Activated naive CD8-positive, alpha-beta T cell treated with anti-CD3 and anti-CD28 coated beads, Interleukin-2, amount 50 U/mL, for 24 hours (primary cell): ENCODE measurements around the gene NT5C1A.

Experiments
- ATAC-seq: fragments of 150-1000 bp; cut with Tn5 transposase; one replicate; pipeline ENCODE4 v1.10.0; 2021
- DNase-seq: peaks from one replicate; pipeline ENCODE4 v3.0.0; 2021
- H3K27ac Mint-ChIP-seq: one replicate; pipeline ENCODE4 v1.8.0; 2021; ENCODE audit warnings: mild to moderate bottlenecking, mixed read lengths
- H3K27me3 Mint-ChIP-seq: one replicate; pipeline ENCODE4 v1.8.0; 2021; ENCODE audit warnings: mixed read lengths
- H3K36me3 Mint-ChIP-seq: one replicate; pipeline ENCODE4 v1.8.0; 2021; ENCODE audit warnings: low read depth, mixed read lengths
- H3K4me1 Mint-ChIP-seq: one replicate; pipeline ENCODE4 v1.8.0; 2021; ENCODE audit warnings: mixed read lengths
- H3K4me3 Mint-ChIP-seq: one replicate; pipeline ENCODE4 v1.8.0; 2021; ENCODE audit warnings: mild to moderate bottlenecking, moderate library complexity, mixed read lengths
- H3K9me3 Mint-ChIP-seq: one replicate; pipeline ENCODE4 v1.8.0; 2021; ENCODE audit warnings: mixed read lengths

NT5C1A gene

DNA sequence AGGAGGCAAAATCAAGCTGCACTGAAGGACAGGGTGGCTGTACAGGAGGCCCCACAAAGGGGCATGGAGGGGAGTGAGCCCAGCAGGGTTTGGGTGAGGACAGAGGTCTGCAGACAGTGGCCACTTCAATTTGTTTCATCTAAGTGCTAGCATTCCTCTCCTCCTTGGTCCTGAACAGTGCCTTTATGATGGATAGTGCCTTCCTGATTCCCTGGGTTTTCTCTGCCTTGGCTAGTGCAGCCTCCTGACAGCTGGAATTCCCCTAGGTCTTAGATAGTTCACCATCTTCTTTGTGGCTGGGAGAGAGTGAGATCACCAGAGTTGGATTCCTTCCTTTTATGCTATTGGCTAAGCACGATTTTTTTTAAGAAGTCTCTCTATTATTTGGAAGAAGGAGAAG is 23.1 kb upstream of the NT5C1A start:
- peaks cover 37% of the 10 kb centered on the region for H3K4me1 Mint-ChIP-seq
- H3K36me3 Mint-ChIP-seq, result no peaks in the 10 kb centered on the region
- H3K27me3 Mint-ChIP-seq, result peaks cover 31% of the 10 kb centered on the region
- no peak overlapping the region for H3K4me3 Mint-ChIP-seq
- H3K9me3 Mint-ChIP-seq, result no peaks in the 10 kb centered on the region
- DNase-seq, result no peak
- ATAC-seq, result no peak
- H3K27ac Mint-ChIP-seq, result no peak overlapping the region

DNA sequence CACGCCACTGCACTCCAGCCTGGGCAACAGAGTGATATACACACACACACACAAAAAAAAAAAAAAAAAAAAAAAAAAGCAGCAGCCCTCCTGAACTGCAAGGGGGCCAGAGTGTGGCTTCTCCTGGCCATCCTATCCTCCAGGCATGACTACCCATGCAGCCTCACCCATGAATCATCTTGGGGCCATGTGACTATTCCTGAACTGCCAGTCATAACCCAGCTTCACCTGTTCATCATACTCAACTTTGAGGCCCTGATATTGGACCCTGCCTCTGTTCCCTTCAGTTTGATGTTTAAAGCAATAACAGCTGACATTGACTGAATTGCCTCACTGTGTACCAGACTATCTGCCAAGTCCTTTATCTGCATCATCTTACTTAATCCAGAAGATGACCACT is 22.1 kb upstream of the NT5C1A start:
- no peaks in the 10 kb centered on the region for H3K9me3 Mint-ChIP-seq
- DNase-seq (no peak), ATAC-seq (peak; percentile 35)
- no peaks in the 10 kb centered on the region for H3K36me3 Mint-ChIP-seq
- H3K27ac Mint-ChIP-seq, result no peak overlapping the region
- H3K4me3 Mint-ChIP-seq, result no peak overlapping the region
- H3K27me3 Mint-ChIP-seq, result peaks cover 35% of the 10 kb centered on the region
- peaks cover 44% of the 10 kb centered on the region for H3K4me1 Mint-ChIP-seq

DNA sequence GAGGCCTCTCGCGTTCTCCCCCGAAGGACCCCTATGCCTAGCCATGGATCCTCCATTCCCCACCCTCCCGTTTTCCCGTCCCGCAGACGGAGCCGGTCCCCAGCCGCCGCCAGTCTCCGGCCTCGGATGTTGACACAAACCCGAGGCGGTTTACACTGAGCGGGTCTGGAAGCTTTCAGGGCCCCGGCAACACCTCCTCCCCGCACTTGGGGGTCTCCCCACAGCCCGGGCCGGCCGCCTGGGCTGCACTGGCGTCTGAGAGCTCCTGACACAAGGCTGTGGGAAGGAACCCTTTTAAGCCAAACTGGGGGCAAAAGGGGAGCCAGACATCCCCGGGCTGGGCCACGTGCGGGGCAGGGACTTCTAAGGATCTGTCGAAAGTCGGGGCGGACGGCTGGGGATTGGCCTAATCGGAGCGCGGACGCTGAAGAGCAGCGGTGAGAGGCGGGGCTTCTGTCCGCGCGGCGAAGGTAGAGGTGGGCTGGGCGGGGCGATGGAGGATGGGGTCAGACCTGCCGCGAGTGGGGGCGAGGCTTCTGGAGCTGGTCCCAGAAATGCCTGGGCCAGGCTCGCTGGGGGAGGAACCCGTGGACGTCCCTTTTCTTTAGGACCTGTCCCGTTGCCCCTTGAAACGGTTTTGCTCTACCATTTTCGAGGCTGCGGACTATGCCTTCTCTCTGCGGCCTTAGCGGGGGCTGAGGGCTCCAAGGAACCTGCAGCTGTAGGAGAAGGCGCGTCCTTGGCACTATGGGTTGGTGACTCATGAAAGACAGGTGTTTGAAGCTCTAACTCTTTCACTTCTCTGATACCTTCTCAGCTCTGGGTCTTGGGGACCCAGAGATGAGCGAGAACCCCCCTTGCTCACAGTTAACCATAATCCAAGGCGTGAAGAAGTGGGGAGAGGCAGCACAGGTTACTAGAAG is 20.5 kb upstream of the NT5C1A start:
- Mint-ChIP-seq H3K27me3 (peaks cover 32% of the 10 kb centered on the region), H3K36me3 (no peaks in the 10 kb centered on the region), H3K4me3 (peak overlapping the region; percentile 11), H3K27ac (no peak overlapping the region), H3K4me1 (peaks cover 50% of the 10 kb centered on the region), H3K9me3 (no peaks in the 10 kb centered on the region)
- ATAC-seq (no peak), DNase-seq (no peak)

DNA sequence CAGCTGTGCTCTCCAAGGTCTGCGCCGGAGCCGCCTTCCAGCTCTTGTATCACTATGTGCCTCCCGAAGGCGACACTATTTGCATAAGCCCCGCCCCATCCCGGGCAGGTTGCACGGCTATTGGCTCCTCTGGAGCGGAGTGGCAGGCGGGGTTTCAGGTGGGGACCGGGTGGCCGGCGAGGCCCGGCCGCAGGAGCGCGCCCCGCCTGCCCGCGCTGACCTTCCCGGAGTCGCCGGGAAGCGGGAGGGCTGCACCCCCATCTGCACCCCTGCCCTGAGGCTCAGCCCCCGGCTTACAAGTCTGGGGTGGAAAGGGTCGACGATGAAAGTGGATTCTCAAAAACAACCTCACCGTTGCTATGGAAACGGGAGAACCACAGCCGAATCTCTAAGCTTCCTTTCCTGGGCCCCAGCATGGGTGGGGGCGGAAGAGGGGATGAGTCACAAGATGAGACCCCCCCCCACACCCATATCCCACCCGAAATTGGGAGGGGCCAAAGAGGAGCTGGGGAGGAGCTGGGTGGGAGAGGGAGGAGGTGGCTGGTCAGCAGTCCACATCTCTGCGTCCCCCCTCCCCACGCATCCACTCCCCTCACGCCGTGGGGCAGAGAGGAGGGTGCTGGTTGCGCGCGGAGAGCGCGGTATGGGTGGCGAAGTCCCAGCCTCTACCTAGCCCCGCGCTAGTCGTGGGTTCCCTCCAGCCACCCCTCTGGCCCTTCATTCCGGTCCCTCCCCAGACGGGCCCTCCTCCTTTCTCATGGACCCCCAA is 19.7 kb upstream of the NT5C1A start, which contains the start of gene HPCAL4:
TSS of gene HPCAL4 (minus strand) at position 51 of the 769 bp plus-strand sequence. CDS start 6,830 bp downstream, outside the sequence.
- Mint-ChIP-seq H3K4me3 (peak within 1 kb of the TSS; percentile 61), H3K27me3 (peaks cover 30% of the 10 kb centered on the region), H3K36me3 (no peaks in the 10 kb centered on the region), H3K4me1 (peaks cover 50% of the 10 kb centered on the region), H3K27ac (no peak within 1 kb of the TSS), H3K9me3 (no peaks in the 10 kb centered on the region)
- DNase-seq (peak; percentile 90), ATAC-seq (peak; percentile 95)

DNA sequence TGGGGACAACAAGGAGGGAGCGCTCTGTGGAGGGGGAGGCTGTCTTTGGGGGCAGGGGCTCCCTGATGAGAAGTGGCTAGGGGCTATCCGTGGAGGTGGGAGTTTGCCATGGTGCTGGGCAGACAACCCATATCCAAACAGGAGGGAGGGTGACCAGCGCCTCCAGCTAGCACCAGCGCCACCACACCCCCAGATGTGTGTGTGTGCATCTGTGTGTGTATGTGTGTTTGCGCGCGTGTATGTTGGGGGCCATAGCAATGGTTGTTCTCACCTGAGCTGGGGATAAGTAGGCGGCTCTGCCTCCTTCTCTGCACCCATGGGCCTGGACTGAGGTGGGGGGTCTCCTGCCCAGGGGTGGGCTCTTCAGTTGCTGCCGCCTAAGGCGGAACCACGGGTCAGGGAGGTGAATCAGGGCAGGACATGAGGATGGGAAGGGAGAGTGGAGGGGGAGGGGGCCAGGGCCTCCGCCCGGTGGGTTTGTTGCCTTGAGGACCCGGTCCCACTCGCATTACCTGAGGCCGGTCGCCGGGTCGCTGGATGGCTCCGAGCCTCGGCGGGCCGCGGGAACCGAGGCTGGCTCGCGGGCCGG is 19.0 kb upstream of the NT5C1A start:
- Mint-ChIP-seq H3K9me3 (no peaks in the 10 kb centered on the region), H3K4me1 (peaks cover 50% of the 10 kb centered on the region), H3K4me3 (peak overlapping the region; percentile 61), H3K27ac (no peak overlapping the region), H3K36me3 (no peaks in the 10 kb centered on the region), H3K27me3 (peaks cover 28% of the 10 kb centered on the region)
- ATAC-seq (peak; percentile 1), DNase-seq (no peak)

DNA sequence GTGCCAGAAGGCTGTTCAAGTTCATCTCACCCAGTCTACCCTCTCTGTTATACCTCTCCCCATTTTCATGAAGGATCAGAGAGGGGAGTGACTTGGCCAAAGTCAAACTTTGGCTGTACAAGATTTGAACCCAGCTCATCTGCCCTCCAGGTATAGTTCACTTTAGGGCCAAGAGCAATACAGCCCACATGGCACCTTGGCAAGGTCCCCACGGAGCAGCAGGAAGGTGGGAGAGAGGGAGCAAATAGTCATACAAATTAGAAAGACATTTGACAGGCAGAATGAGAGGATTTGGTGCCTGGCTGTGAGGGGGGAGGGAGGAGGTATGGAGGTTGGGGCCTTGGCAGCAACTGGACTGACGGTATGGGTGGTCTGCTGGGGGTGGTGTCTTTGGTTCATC is 18.3 kb upstream of the NT5C1A start:
- Mint-ChIP-seq H3K27me3 (peaks cover 24% of the 10 kb centered on the region), H3K4me1 (peaks cover 50% of the 10 kb centered on the region), H3K4me3 (peak overlapping the region; percentile 61), H3K27ac (no peak overlapping the region), H3K36me3 (no peaks in the 10 kb centered on the region), H3K9me3 (no peaks in the 10 kb centered on the region)
- DNase-seq, result no peak
- ATAC-seq, result no peak

DNA sequence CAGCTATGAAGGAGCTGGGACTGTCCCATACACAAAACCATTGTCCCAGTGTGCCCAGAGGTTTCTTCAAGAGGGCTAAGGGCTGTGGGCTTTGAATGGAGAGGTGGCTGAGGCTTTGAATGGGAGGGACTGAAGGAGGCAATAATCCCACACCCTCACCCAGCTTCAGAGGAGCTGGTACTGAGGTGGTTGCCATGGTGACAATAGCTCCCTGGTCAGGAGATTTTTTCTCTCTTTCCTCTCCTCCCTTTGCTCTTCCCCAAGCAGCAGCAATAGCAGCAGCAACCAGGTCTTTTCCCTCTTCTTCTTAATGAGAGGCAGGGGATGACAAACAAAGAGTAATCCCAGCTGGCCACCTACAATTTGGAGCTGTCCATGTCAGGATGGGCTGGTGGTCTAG is 17.7 kb upstream of the NT5C1A start:
- Mint-ChIP-seq H3K4me3 (no peak overlapping the region), H3K9me3 (no peaks in the 10 kb centered on the region), H3K36me3 (peaks cover 2% of the 10 kb centered on the region), H3K27ac (no peak overlapping the region), H3K4me1 (peaks cover 47% of the 10 kb centered on the region), H3K27me3 (peaks cover 26% of the 10 kb centered on the region)
- no peak for ATAC-seq
- DNase-seq, result no peak

DNA sequence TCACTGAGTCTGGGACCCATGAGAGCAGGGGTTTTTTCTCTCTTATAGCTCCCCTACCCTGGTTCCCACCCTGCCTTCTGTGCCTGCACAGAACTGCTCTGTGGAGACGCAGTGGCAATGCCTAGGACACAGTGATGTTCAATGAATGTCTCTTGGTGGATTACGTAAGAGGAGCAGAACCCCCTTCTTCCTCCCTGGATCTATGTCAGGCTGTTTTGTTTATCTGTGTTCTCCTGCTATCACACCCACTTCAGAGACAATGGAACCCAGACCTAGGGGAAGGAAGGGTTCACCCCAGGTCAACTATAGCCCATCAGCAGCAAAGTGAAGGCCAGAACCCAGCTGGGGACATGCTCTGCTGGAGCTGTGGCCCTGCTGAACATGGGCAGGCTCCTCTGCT is 17.3 kb upstream of the NT5C1A start:
- H3K4me1 Mint-ChIP-seq, result peaks cover 45% of the 10 kb centered on the region
- H3K27ac Mint-ChIP-seq, result no peak overlapping the region
- DNase-seq, result no peak
- H3K36me3 Mint-ChIP-seq, result peaks cover 2% of the 10 kb centered on the region
- no peak for ATAC-seq
- peaks cover 26% of the 10 kb centered on the region for H3K27me3 Mint-ChIP-seq
- no peaks in the 10 kb centered on the region for H3K9me3 Mint-ChIP-seq
- no peak overlapping the region for H3K4me3 Mint-ChIP-seq

DNA sequence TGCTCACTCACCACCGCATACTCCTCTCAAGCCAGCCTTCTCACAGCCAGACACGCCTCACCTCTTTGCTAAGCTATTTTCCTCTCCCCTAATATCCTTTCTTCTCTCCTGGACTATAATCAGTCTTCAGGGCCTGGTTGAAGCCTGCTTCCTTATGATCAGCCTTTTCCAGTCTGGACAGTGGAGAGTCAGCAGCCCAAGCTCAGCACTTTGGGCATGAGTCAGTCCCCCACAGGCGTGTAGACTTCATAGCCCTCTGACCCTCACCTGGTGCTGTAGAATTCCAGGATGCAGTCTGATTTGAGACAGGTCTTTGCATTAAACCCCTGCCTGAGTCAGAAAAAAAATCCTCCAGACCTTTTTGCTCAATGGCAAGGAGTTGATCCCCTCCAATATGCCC is 16.8 kb upstream of the NT5C1A start:
- peaks cover 2% of the 10 kb centered on the region for H3K36me3 Mint-ChIP-seq
- H3K27me3 Mint-ChIP-seq, result peaks cover 23% of the 10 kb centered on the region
- H3K4me3 Mint-ChIP-seq, result no peak overlapping the region
- H3K27ac Mint-ChIP-seq, result no peak overlapping the region
- DNase-seq (no peak), ATAC-seq (no peak)
- peaks cover 45% of the 10 kb centered on the region for H3K4me1 Mint-ChIP-seq
- no peaks in the 10 kb centered on the region for H3K9me3 Mint-ChIP-seq

DNA sequence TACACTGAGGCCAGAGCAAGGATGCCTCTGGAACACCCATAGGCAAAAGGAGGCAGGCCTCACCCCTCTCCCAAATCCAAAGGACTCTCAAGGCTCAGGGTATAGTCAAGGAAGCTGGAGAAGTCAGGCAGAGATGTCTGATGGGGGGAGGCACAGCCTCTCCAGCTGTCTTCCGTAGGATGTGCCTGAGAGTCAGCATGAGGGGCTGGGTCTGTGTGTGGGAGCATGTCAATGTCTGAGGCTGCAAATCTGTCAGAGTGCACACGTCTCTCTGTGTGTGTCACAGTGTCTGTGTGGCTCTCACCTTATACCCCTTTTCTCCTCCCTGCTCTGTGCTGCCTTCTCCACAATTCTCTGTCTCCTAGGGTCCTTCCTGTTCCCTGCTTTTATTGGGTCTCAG is 15.3 kb upstream of the NT5C1A start:
- no peak for DNase-seq
- peaks cover 28% of the 10 kb centered on the region for H3K27me3 Mint-ChIP-seq
- no peak for ATAC-seq
- peaks cover 4% of the 10 kb centered on the region for H3K36me3 Mint-ChIP-seq
- no peak overlapping the region for H3K27ac Mint-ChIP-seq
- no peaks in the 10 kb centered on the region for H3K9me3 Mint-ChIP-seq
- peaks cover 39% of the 10 kb centered on the region for H3K4me1 Mint-ChIP-seq
- no peak overlapping the region for H3K4me3 Mint-ChIP-seq

DNA sequence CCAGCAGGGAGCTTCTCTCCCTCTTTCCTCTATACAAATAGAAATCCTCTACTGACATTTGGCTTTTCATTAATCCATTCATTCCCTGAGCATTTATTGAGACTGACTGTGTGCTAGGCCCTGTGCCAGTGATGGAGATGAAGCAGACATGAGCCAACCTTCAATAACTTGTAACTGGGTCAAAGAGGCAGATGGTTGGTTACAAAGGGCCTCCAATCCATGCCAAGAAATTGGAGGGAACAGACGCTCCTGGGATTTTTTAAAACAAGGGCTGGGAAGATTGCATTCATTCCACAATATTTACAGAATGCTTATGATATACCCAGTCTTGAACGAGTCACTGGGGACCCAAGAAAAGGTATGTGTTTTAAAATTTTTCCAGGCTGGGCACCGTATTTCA is 13.2 kb upstream of the NT5C1A start:
- H3K27ac Mint-ChIP-seq, result no peak overlapping the region
- peaks cover 31% of the 10 kb centered on the region for H3K4me1 Mint-ChIP-seq
- H3K4me3 Mint-ChIP-seq, result no peak overlapping the region
- H3K9me3 Mint-ChIP-seq, result no peaks in the 10 kb centered on the region
- ATAC-seq, result no peak
- H3K36me3 Mint-ChIP-seq, result peaks cover 4% of the 10 kb centered on the region
- H3K27me3 Mint-ChIP-seq, result peaks cover 24% of the 10 kb centered on the region
- DNase-seq, result no peak

DNA sequence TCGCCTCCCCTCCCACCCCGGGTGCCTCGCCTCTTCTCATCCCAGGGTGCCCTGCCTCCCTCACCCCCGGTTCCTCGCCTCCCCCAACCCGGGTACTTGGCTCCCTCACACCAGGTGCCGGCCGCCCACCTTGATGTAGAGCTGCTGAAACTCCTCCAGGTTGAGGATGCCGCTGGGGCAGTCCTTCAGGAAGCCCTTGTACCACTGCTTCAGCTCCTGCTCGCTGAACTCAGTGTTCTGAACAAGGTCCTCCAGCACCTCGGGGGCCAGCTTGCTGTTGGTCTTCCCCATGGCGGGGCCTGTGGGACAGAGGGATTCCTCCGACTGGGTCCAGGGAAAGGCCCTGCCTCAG is 12.4 kb upstream of the NT5C1A start:
- H3K27ac Mint-ChIP-seq, result no peak overlapping the region
- H3K4me3 Mint-ChIP-seq, result no peak overlapping the region
- H3K4me1 Mint-ChIP-seq, result peaks cover 24% of the 10 kb centered on the region
- DNase-seq (no peak), ATAC-seq (no peak)
- peaks cover 19% of the 10 kb centered on the region for H3K27me3 Mint-ChIP-seq
- H3K9me3 Mint-ChIP-seq, result no peaks in the 10 kb centered on the region
- peaks cover 4% of the 10 kb centered on the region for H3K36me3 Mint-ChIP-seq

DNA sequence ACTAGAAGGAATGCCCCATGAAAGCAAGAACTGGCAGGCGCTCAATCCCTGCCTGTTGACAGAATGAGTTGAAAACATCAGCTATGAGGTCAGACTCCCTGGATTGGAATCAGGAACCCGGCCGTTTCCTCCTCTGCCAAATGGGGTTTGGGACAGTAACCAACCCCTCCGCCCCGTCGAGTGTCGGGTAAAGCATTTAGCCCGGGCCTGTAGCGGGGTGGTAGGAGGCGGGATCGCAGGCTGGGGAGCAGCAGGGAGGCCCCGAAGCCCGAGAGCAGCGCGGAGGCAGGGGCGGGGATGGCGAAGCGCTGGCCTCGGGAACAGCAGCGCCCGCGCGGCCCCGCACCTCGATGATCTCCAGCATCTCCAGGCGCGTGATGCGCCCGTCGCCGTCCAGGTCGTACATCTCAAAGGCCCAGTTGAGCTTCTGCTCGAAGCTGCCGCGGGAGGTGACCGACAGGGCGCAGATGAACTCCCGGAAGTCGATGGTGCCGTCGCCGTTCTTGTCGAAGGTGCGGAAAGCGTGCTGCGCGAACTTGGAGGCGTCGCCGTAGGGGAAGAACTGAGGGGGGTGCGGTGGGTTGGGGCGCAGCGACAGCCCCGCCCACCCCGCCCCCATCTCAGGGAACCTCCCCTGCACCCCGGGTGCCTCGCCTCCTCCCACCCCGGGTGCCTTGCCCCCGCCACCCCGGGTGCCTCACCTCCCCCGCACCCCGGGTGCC is 11.8 kb upstream of the NT5C1A start:
- H3K9me3 Mint-ChIP-seq, result no peaks in the 10 kb centered on the region
- H3K36me3 Mint-ChIP-seq, result peaks cover 4% of the 10 kb centered on the region
- ATAC-seq (no peak), DNase-seq (no peak)
- no peak overlapping the region for H3K4me3 Mint-ChIP-seq
- H3K27ac Mint-ChIP-seq, result no peak overlapping the region
- H3K4me1 Mint-ChIP-seq, result peaks cover 23% of the 10 kb centered on the region
- H3K27me3 Mint-ChIP-seq, result peaks cover 16% of the 10 kb centered on the region

DNA sequence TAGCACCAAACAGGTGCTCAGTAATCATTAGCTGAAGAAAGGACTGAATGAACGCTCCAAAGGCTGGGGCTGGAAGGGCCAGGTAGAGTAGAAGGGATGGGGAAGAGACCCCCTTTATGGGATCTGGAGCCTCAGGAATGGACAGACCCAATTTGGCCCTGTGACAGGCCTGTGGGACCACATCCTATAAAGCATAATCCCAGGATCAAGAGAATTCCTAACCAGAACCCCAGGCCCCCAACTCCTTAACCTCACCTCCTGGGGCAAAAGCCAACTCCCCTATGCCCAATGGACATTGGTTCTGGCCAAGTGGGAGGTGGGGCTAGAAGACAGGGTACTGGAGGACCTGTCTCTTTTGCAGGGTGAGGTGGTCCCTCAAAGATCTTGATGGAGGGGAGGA is 10.1 kb upstream of the NT5C1A start:
- H3K27ac Mint-ChIP-seq, result no peak overlapping the region
- H3K9me3 Mint-ChIP-seq, result no peaks in the 10 kb centered on the region
- H3K4me1 Mint-ChIP-seq, result peaks cover 17% of the 10 kb centered on the region
- DNase-seq, result no peak
- ATAC-seq, result no peak
- peaks cover 4% of the 10 kb centered on the region for H3K36me3 Mint-ChIP-seq
- H3K4me3 Mint-ChIP-seq, result no peak overlapping the region
- peaks cover 15% of the 10 kb centered on the region for H3K27me3 Mint-ChIP-seq
